Endothelial cell of umbilical vein (primary cell): Measurements from ENCODE around the gene ZSWIM6. TPM values are rescaled to one million over a fixed set of nuclear protein-coding genes. Genes with fewer than 3 reads are reported as not detected.

Experiments used
- BruUV-seq: library from RNA; stranded (reverse); fragments of 400-500 nt; replicated peaks from 2 replicates; lab custom pipeline; 2021; lab: Mats Ljungman, UMichigan
- CTCF ChIA-PET: fragments of 300-600, 350-600 bp; sonication (Branson Sonifier 250); formaldehyde crosslinking; loops from one replicate; lab custom pipeline; 2021; ENCODE audit warnings: antibody characterized with exemption, inconsistent platforms; lab: Charles Lee
- POLR2A ChIA-PET: fragments of 300-600, 350-600 bp; sonication (Branson Sonifier 250); formaldehyde crosslinking; loops from one replicate; lab custom pipeline; 2021; ENCODE audit warnings: antibody characterized with exemption, inconsistent platforms; lab: Charles Lee
- DNase-seq: peaks from one replicate; pipeline ENCODE4 v3.0.0-alpha.2; 2011; ENCODE audit warnings: low read depth, low spot score
- FAIRE-seq: peaks from 2 replicates; lab custom pipeline; 2011; peaks lifted over from hg19 to GRCh38; lab: Jason Lieb, UNC
- H2AFZ ChIP-seq: 2 replicates; pipeline ENCODE4 v1.6.0; 2012; ENCODE audit warnings: low read depth, low read length, control low read depth, inconsistent platforms
- H3K27ac ChIP-seq: 2 replicates; pipeline ENCODE4 v1.5.1; 2011; ENCODE audit warnings: low read depth, mild to moderate bottlenecking, control low read depth, low read length, moderate library complexity; ENCODE audit not compliant: insufficient read depth
- H3K27me3 ChIP-seq, 2 experiments: 2 replicates each; pipeline versions ENCODE4 v1.6.0 to v1.6.1; 2011; ENCODE audit warnings: low read length in 2 of 2, mixed read lengths in 1 of 2; ENCODE audit not compliant: control insufficient read depth in 2 of 2, insufficient read depth in 2 of 2
- H3K36me3 ChIP-seq, 2 experiments: 2 replicates in 1 of 2; 3 replicates in 1 of 2; pipeline ENCODE4 v1.5.1; 2011; ENCODE audit warnings: low read length in 2 of 2, mild to moderate bottlenecking in 1 of 2, moderate library complexity in 1 of 2; ENCODE audit not compliant: control insufficient read depth in 2 of 2, insufficient read depth in 2 of 2; ENCODE audit errors: extremely low read depth in 1 of 2
- H3K4me1 ChIP-seq: 3 replicates; pipeline ENCODE4 v1.5.1; 2011; ENCODE audit warnings: mild to moderate bottlenecking, low read length; ENCODE audit not compliant: control insufficient read depth, insufficient read depth; ENCODE audit errors: extremely low read depth
- H3K4me2 ChIP-seq: 2 replicates; pipeline ENCODE4 v1.6.1; 2011; ENCODE audit warnings: low read length, control low read depth, mixed read lengths; ENCODE audit not compliant: insufficient read depth
- H3K4me3 ChIP-seq, 3 experiments: fragments of 200-600 bp in 1 of 3; sonication (generic), shearing (Covaris generic) in 1 of 3; replicated peaks in 1 of 3; 2 replicates each; pipeline ENCODE4 v1.5.1; 2011 to 2016; ENCODE audit warnings: control low read depth in 3 of 3, low read length in 3 of 3, mild to moderate bottlenecking in 2 of 3, inconsistent platforms in 1 of 3, low read depth in 1 of 3, moderate library complexity in 1 of 3; ENCODE audit not compliant: insufficient read depth in 1 of 3
- H3K79me2 ChIP-seq: 2 replicates; pipeline ENCODE4 v1.6.0; 2012; ENCODE audit warnings: low read length, inconsistent platforms; ENCODE audit not compliant: control insufficient read depth, insufficient read depth
- H3K9ac ChIP-seq: replicated peaks from 2 replicates; pipeline ENCODE3; 2011; ENCODE audit warnings: low read length, control low read depth; ENCODE audit not compliant: insufficient read depth; ENCODE audit errors: extremely low read depth
- H3K9me1 ChIP-seq: replicated peaks from 3 replicates; pipeline ENCODE4 v1.6.0; 2011; ENCODE audit warnings: mild to moderate bottlenecking, low read length; ENCODE audit not compliant: control insufficient read depth, insufficient read depth; ENCODE audit errors: extremely low read depth
- H3K9me3 ChIP-seq: replicated peaks from 2 replicates; pipeline ENCODE4 v1.5.1; 2012; ENCODE audit warnings: low read length, inconsistent platforms; ENCODE audit not compliant: control insufficient read depth, insufficient read depth
- H4K20me1 ChIP-seq: replicated peaks from 2 replicates; pipeline ENCODE3; 2011; ENCODE audit warnings: mild to moderate bottlenecking, low read length; ENCODE audit not compliant: control insufficient read depth, insufficient read depth; ENCODE audit errors: extremely low read depth
- CTCF ChIP-seq, 2 donors: IDR thresholded peaks; 1 replicate in 1 of 2; 2 replicates in 1 of 2; pipeline ENCODE4 v1.5.1; 2011; ENCODE audit warnings: low read length in 2 of 2, mild to moderate bottlenecking in 2 of 2, moderate library complexity in 2 of 2, control low read depth in 1 of 2, inconsistent platforms in 1 of 2, low read depth in 1 of 2; ENCODE audit not compliant: insufficient read depth in 1 of 2; ENCODE audit errors: extremely low read depth in 1 of 2
- EZH2 ChIP-seq: IDR thresholded peaks from 2 replicates; pipeline ENCODE4 v1.6.1; 2012; ENCODE audit warnings: borderline replicate concordance, low read depth, mild to moderate bottlenecking, moderate library complexity, low read length, inconsistent platforms; ENCODE audit not compliant: severe bottlenecking
- FOS ChIP-seq: IDR thresholded peaks from 2 replicates; pipeline ENCODE4 v1.6.1; 2011; ENCODE audit warnings: mild to moderate bottlenecking, low read length, moderate library complexity, borderline replicate concordance; ENCODE audit not compliant: insufficient read depth
- GATA2 ChIP-seq: IDR thresholded peaks from 2 replicates; pipeline ENCODE4 v1.7.0; 2011; ENCODE audit warnings: low read depth, mild to moderate bottlenecking, moderate library complexity, mixed read lengths, low read length; ENCODE audit not compliant: insufficient read length, insufficient read depth
- JUN ChIP-seq: IDR thresholded peaks from 2 replicates; pipeline ENCODE4 v1.6.1; 2011; ENCODE audit warnings: borderline replicate concordance, low read depth; ENCODE audit not compliant: insufficient read length, insufficient read depth
- MYC ChIP-seq: IDR thresholded peaks from one replicate; pipeline ENCODE4 v1.6.1; 2011; ENCODE audit warnings: mild to moderate bottlenecking, low read depth, low read length
- POLR2A ChIP-seq: IDR thresholded peaks from 2 replicates; pipeline ENCODE4 v1.6.1; 2012; ENCODE audit warnings: low read depth, mild to moderate bottlenecking, control low read depth, low read length
- POLR2AphosphoS5 ChIP-seq: IDR thresholded peaks from 2 replicates; pipeline ENCODE4 v1.6.1; 2012; ENCODE audit warnings: low read depth, mild to moderate bottlenecking, control low read depth, low read length, moderate library complexity; ENCODE audit not compliant: insufficient read depth
- dilution Hi-C: fragments of 300-500 bp; cut with MboI; formaldehyde crosslinking; loops from one replicate; pipeline ENCODE4 v1.15.0; 2019; ENCODE audit warnings: low sequenced_read_pairs; ENCODE audit not compliant: extremely low pct_ligation_motif_present
- intact Hi-C: fragments of 100-400 bp; cut with micrococcal nuclease; formaldehyde crosslinking; loops from one replicate; pipeline ENCODE4 v1.10.0; 2022
- polyA plus RNA-seq, 4 experiments: library from polyadenylated mRNA; depleted of rRNA in 3 of 4; stranded (reverse) in 3 of 4; unstranded in 1 of 4; fragments of >200 nt; gene quantifications; 2 replicates each; pipeline versions ENCODE4 v1.2.1 to v1.2.3, GENCODE V29; 2011 to 2012; ENCODE audit warnings: missing spikeins in 1 of 4
- total RNA-seq: library from RNA; stranded (reverse); gene quantifications from 2 replicates; pipeline ENCODE4 v1.2.3, GENCODE V29; 2021
- TF ChIP-seq, protein P1 (sequence below): IDR thresholded peaks from 2 replicates; pipeline ENCODE4 v1.6.1; 2011; ENCODE audit not compliant: insufficient read depth, insufficient read length

ZSWIM6 gene
- total and polyA plus RNA-seq, 2 donors (not counting 3 experiments of a cell fraction or from before 2014, with no cell fraction given) = 14.9 to 25.3 TPM

DNA sequence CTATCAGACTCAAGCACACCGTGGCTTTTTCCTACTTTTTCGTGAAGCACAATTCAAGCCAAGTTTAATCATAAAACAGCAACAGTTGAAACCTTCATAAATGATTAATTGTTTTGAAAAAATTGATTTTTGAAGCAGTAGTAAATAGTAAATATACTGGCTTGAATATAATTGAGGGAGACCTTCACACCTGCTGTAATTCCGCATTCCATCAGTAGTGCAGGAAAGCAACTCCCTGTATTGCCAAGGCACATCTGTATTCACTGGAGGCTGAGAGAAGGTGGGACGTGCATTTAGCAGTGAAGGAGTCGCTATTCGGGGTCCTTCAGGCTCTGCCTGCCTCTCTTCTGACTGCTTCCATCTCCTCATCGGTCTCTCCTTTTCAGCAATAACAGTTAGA lies 203.8 kb downstream of the ZSWIM6 start:
- POLR2A ChIA-PET = no interaction called here
- CTCF ChIA-PET = no interaction called here

More for the DNA sequence above, 203.8 kb downstream of the ZSWIM6 start:
- intact Hi-C loops = loop anchor here (10.0 kb wide), 2 partner anchors 201 to 371 kb away; partner anchors contain the start of genes SMIM15 and ZSWIM6
- Histone ChIP-seq H3K4me3 (no peak overlapping the region), H3K27ac (no peak overlapping the region), H3K9me1 (no peaks in the 10 kb centered on the region), H3K36me3 (peaks cover 8 to 10% of the 10 kb centered on the region in 2 experiments), H4K20me1 (no peaks in the 10 kb centered on the region), H3K27me3 (no peaks in the 10 kb centered on the region), H3K9ac (no peak overlapping the region), H3K9me3 (no peaks in the 10 kb centered on the region), H3K4me1 (no peaks in the 10 kb centered on the region), H3K79me2 (no peaks in the 10 kb centered on the region), H2AFZ (no peak overlapping the region), H3K4me2 (no peak overlapping the region)
- dilution Hi-C loops = no loop called here
- TF ChIP-seq GATA2 = no peak
- TF ChIP-seq, protein P1, sequence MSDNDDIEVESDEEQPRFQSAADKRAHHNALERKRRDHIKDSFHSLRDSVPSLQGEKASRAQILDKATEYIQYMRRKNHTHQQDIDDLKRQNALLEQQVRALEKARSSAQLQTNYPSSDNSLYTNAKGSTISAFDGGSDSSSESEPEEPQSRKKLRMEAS = no peak
- no peak for TF ChIP-seq POLR2A
- no peak for TF ChIP-seq JUN
- no peak for TF ChIP-seq CTCF (IDR thresholded peaks at IDR 0.05; ENCODE audit: extremely low read depth in 1 of 2, insufficient read depth in 1 of 2, low read depth in 1 of 2, low read length in 2 of 2)
- TF ChIP-seq EZH2 = no peak
- TF ChIP-seq POLR2AphosphoS5 = no peak
- TF ChIP-seq MYC = no peak
- TF ChIP-seq FOS = no peak
- BruUV-seq = no TSS peak
- FAIRE-seq = no peak
- DNase-seq = no peak
